ENCODE measurements around the gene MAP3K7CL. TPM values are rescaled to one million over a fixed set of nuclear protein-coding genes. Genes with fewer than 3 reads are reported as not detected.

MAP3K7CL gene
- polyA plus RNA-seq, 1 donor (not counting 4 experiments of a cell fraction or from before 2014, with no cell fraction given): 17.3 TPM

GRCh38 chr21:29133796-29134195, 3.4 kb downstream of the MAP3K7CL start:
- no peak for DNase-seq (ENCODE audit: low read depth, low spot score)

GRCh38 chr21:29135481-29135880, 5.0 kb downstream of the MAP3K7CL start:
- Histone ChIP-seq H3K9me3 (ENCODE audit: control insufficient read depth, low read depth, low read length) (no peaks in the 10 kb centered on the region), H3K36me3 (ENCODE audit: control insufficient read depth in 2 of 2, extremely low read depth in 1 of 2, insufficient read depth in 2 of 2, low read length in 2 of 2) (no peaks in the 10 kb centered on the region), H3K27me3 (ENCODE audit: control insufficient read depth, extremely low read depth, insufficient read depth, low read length) (no peaks in the 10 kb centered on the region), H3K4me3 (ENCODE audit: control insufficient read depth in 2 of 3, extremely low read depth in 1 of 3, insufficient read depth in 2 of 3, low read depth in 1 of 3, low read length in 3 of 3) (no peak overlapping the region), H3K79me2 (ENCODE audit: control insufficient read depth, insufficient read depth, low read length) (no peaks in the 10 kb centered on the region), H3K9ac (ENCODE audit: control insufficient read depth, extremely low read depth, insufficient read depth, low read length) (no peak overlapping the region), H2AFZ (ENCODE audit: control insufficient read depth, low read length) (no peak overlapping the region), H3K4me2 (ENCODE audit: control insufficient read depth, extremely low read depth, insufficient read depth, low read depth, low read length) (no peak overlapping the region), H4K20me1 (ENCODE audit: control insufficient read depth, extremely low read depth, insufficient read depth, low read length) (no peaks in the 10 kb centered on the region), H3K27ac (ENCODE audit: control insufficient read depth, insufficient read depth, low read length) (no peak overlapping the region), H3K4me1 (ENCODE audit: control insufficient read depth, extremely low read depth, insufficient read depth, low read length) (peaks cover 5% of the 10 kb centered on the region), H3K9me1 (ENCODE audit: control insufficient read depth, extremely low read depth, insufficient read depth, low read length) (no peaks in the 10 kb centered on the region)
- dilution Hi-C loops (cut with MboI; ENCODE audit: extremely low pct_ligation_motif_present, low sequenced_read_pairs): no loop called here
- no peak for DNase-seq (ENCODE audit: low read depth, low spot score)
- no peak for FAIRE-seq
- TF ChIP-seq CTCF (optimal IDR thresholded peaks at IDR 0.05 in 1 of 3, IDR thresholded peaks at IDR 0.05 in 1 of 3, conservative IDR thresholded peaks at IDR 0.05 in 1 of 3; ENCODE audit: extremely low read depth in 1 of 3, insufficient read depth in 2 of 3, low read length in 3 of 3): no peak
- TF ChIP-seq EZH2 (IDR thresholded peaks at IDR 0.05; ENCODE audit: low read length): no peak

More at GRCh38 chr21:29133796-29134195, 3.4 kb downstream of the MAP3K7CL start:
- Histone ChIP-seq H3K27me3 (ENCODE audit: control insufficient read depth, extremely low read depth, insufficient read depth, low read length) (no peaks in the 10 kb centered on the region), H3K4me2 (ENCODE audit: control insufficient read depth, extremely low read depth, insufficient read depth, low read depth, low read length) (no peak overlapping the region), H4K20me1 (ENCODE audit: control insufficient read depth, extremely low read depth, insufficient read depth, low read length) (no peaks in the 10 kb centered on the region), H3K27ac (ENCODE audit: control insufficient read depth, insufficient read depth, low read length) (no peak overlapping the region), H2AFZ (ENCODE audit: control insufficient read depth, low read length) (no peak overlapping the region), H3K36me3 (ENCODE audit: control insufficient read depth in 2 of 2, extremely low read depth in 1 of 2, insufficient read depth in 2 of 2, low read length in 2 of 2) (no peaks in the 10 kb centered on the region), H3K9ac (ENCODE audit: control insufficient read depth, extremely low read depth, insufficient read depth, low read length) (no peak overlapping the region), H3K79me2 (ENCODE audit: control insufficient read depth, insufficient read depth, low read length) (no peaks in the 10 kb centered on the region), H3K4me3 (ENCODE audit: control insufficient read depth in 2 of 3, extremely low read depth in 1 of 3, insufficient read depth in 2 of 3, low read depth in 1 of 3, low read length in 3 of 3) (no peak overlapping the region), H3K9me3 (ENCODE audit: control insufficient read depth, low read depth, low read length) (no peaks in the 10 kb centered on the region), H3K9me1 (ENCODE audit: control insufficient read depth, extremely low read depth, insufficient read depth, low read length) (no peaks in the 10 kb centered on the region), H3K4me1 (ENCODE audit: control insufficient read depth, extremely low read depth, insufficient read depth, low read length) (peaks cover 15% of the 10 kb centered on the region)
- TF ChIP-seq CTCF (optimal IDR thresholded peaks at IDR 0.05 in 1 of 3, IDR thresholded peaks at IDR 0.05 in 1 of 3, conservative IDR thresholded peaks at IDR 0.05 in 1 of 3; ENCODE audit: extremely low read depth in 1 of 3, insufficient read depth in 2 of 3, low read length in 3 of 3) (no peak), EZH2 (IDR thresholded peaks at IDR 0.05; ENCODE audit: low read length) (no peak)
- dilution Hi-C loops (cut with MboI; ENCODE audit: extremely low pct_ligation_motif_present, low sequenced_read_pairs): no loop called here
- FAIRE-seq: no peak

All from keratinocyte (primary cell).